ENCODE data around the gene NATD1.

NATD1 gene

GRCh38 chr17:21252796-21253645 is at the start of gene NATD1:
NATD1 (minus strand) TSS chr17:21253410; CDS start chr17:21253264, 146 bp downstream.
- peak; percentile 83 for DNase-seq

GRCh38 chr17:21301593-21302550 is 48.7 kb upstream of the NATD1 start:
- DNase-seq = no peak

DNA sequence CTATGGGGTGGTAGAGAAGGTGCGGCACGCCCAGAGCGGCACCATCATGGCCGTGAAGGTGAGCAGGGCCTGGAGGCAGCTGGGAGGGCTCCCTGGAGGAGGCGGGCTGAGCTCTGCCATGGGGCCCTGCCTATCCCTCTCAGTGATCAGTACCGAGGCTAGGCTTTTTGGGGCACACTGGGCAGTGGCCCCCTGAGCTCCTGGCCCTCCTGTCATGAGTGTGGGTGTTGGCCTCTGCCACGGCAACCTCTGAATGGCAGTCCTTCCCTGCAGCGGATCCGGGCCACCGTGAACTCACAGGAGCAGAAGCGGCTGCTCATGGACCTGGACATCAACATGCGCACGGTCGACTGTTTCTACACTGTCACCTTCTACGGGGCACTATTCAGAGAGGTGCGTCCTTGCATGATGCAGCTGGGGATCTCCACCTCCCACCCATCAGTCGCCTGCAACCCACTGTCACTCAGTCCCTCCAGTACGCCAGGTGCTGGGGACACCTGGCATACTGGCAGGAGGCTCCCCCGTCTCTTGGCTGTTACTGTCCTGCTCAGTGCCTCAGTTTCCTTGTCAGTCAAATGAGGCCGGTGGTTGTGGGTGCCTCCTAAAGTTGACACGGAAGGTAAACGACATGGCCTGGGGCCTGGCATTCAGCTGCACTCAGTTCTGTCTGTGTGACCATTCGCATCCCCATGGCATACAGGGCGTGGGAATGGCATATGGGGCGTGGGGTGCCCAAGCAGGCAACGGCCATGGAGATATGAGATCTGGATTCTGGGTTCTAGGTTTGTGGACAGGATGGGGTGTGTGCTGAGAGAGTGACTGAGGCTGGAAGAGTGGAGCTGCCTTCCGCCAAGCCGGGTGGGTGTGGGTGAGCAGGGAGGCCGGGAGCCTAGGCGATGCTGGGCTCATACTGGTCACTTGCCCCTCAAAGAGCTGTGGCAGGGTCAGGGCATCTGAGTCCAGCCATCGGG is 47.7 kb upstream of the NATD1 start:
- no peak for DNase-seq

DNA sequence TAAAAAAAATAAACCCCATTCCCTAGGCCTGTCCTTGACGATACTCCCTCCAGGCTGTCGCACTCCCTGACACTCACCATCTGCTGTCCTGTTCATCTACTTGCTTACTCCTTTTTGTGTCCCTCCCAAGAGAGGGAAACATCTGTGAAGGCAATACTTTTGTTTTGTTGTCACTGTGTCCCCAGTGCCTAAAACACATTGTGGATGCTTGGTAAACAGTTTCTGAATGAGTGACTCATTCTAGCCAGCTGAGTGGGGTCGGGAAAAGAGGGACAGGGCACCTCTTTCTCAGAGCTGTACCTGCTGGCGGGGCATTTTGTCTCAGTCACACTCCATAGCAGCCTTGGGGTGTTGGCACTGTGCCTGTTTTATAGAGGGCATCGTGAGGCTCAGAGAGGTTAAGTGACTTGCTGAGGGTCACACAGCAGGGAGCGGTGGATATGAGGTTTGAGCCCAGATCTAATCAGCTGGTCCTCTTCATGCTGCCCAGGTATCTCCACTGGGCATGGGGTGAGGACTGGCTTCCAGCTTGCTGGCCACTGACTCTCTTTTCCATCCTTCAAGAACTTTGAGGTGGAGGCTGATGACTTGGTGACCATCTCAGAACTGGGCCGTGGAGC is 46.9 kb upstream of the NATD1 start:
- no peak for DNase-seq

- DNase-seq = no peak
Measured at GRCh38 chr17:21298983-21299519, 45.8 kb upstream of the NATD1 start.

- no peak for DNase-seq
Measured at GRCh38 chr17:21298056-21298982, 45.1 kb upstream of the NATD1 start.

- no peak for DNase-seq
Measured at GRCh38 chr17:21297597-21297996, 44.4 kb upstream of the NATD1 start.

DNA sequence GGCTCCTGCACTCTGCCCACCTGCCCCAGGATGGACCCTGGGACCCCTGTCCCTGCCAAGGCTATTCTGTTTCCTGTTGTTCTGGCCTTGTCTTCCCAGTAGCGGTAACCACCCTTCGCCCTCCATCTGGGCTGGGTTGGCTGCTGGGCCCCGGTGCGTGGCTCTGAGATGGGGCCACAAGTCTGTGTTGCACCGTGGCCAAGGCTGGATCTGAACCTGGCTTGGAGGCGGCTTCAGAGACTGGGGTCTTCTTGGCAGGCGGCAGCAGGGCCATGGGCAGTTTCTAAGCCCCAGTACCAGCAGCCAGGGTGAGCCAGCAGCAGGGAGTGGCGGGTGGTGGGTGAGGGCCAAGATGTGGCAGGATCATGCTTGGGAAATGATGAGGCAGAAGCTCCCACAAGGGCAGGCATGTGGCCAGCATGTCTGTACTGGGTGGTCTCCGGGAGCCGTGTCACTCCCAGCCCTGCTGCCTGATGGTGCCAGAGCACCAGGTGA is 43.9 kb upstream of the NATD1 start:
- no peak for DNase-seq

DNA sequence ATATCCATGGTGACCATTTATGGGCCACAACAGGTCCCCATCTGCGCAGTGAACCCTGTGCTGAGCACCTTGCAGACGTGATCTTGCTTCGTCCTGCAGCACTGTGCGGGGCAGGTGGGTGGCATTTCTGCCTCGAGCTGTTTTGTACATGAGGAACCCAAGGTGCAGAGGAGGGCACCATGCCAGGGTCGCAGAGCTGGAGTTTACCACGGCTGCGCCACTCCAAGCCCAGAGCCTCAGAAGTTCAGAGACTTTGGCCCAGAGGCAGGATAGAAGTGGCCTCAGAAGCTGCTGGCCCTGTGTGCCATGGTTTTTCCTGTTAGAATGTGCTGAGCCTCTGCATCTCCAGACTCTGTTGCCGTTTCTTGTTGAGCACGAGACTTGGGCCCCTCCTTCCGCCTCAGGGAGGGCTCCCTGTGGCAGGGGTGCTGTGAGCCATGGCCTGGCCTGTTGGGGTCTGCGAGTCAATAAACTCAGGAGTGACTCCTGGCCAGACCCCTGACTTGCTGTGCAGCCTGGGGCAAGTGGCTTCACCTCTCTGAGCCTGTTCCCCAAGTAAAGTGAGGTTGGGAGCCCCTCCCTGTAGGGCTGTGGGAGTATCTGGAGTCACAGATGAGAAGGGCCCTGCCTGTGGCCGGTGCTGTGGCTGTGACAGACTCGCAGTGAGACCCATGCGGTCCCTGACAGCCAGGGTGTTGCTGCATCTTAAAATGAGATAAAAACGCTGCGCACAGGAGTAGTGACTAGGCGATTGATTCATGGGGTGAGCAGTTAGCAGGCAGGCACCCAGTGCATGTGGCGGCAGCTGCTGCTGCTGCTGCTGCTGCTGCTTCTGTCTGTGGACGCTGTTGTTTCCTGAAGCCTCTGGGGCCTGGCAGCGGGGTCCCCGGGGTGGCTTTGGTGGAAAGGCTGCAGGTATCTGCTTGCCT is 43.2 kb upstream of the NATD1 start:
- no peak for DNase-seq

GRCh38 chr17:21295036-21295952 is 42.1 kb upstream of the NATD1 start:
- no peak for DNase-seq

- no peak for DNase-seq
Measured at GRCh38 chr17:21294321-21295035, 41.3 kb upstream of the NATD1 start.

GRCh38 chr17:21293831-21294210 is 40.6 kb upstream of the NATD1 start:
- no peak for DNase-seq

GRCh38 chr17:21292867-21293830 is 39.9 kb upstream of the NATD1 start:
- DNase-seq = no peak

GRCh38 chr17:21291862-21292261 is 38.7 kb upstream of the NATD1 start:
- no peak for DNase-seq

- no peak for DNase-seq
Measured at GRCh38 chr17:21291357-21291756, 38.1 kb upstream of the NATD1 start.

- no peak for DNase-seq
Measured at GRCh38 chr17:21289902-21290571, 36.8 kb upstream of the NATD1 start.

Measured in CD4-positive, alpha-beta T cell treated with Interleukin-21 for 1 hour (primary cell).